ENCODE data around the gene UTRN.

DNA sequence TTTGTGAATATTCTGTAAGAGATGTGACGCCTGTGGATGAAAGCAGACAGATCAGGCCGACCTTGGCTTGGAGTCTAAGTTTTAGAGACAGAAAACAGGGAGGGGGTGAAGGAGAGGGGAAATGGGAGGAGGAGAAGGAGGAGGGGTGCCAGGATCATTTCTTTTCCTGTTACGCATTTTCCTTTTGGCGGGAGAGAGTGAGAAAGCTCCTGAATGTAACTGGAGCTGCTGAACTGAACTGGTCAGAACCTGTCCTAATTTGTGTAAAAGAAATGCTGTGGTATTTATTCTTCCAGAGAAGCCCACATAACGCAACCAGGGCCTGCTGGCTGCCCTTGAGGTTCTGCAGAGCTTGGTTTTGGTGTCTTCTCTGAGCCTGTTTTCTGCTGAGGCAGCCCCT, 41.9 kb downstream of the UTRN start:
- TF ChIP-seq EZH2 (optimal IDR thresholded peaks at IDR 0.05; ENCODE audit: low read depth, low read length) (no peak), EZH2phosphoT487 (IDR thresholded peaks at IDR 0.05; ENCODE audit: low read length) (no peak)
- TF ChIP-seq, protein P1, sequence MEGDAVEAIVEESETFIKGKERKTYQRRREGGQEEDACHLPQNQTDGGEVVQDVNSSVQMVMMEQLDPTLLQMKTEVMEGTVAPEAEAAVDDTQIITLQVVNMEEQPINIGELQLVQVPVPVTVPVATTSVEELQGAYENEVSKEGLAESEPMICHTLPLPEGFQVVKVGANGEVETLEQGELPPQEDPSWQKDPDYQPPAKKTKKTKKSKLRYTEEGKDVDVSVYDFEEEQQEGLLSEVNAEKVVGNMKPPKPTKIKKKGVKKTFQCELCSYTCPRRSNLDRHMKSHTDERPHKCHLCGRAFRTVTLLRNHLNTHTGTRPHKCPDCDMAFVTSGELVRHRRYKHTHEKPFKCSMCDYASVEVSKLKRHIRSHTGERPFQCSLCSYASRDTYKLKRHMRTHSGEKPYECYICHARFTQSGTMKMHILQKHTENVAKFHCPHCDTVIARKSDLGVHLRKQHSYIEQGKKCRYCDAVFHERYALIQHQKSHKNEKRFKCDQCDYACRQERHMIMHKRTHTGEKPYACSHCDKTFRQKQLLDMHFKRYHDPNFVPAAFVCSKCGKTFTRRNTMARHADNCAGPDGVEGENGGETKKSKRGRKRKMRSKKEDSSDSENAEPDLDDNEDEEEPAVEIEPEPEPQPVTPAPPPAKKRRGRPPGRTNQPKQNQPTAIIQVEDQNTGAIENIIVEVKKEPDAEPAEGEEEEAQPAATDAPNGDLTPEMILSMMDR (IDR thresholded peaks at IDR 0.05; ENCODE audit: low read length) = no peak
